AG09319 (cell line): ENCODE data around the gene UPK1A.
"Not testable (repeated sequence)": the region's sequence is repeated elsewhere in the genome, so short reads cannot be mapped to it uniquely, and the experiment has no call there.

Experiments
- DNase-seq: peaks from one replicate; pipeline ENCODE4 v3.0.0-alpha.2; 2010; ENCODE audit warnings: low read depth; ENCODE audit errors: extremely low read depth
- TF ChIP-seq, protein P1 (sequence below): IDR thresholded peaks from 2 replicates; pipeline ENCODE4 v1.5.1; 2011; ENCODE audit warnings: low read depth, mild to moderate bottlenecking, inconsistent platforms, low read length, moderate library complexity

UPK1A gene

DNA sequence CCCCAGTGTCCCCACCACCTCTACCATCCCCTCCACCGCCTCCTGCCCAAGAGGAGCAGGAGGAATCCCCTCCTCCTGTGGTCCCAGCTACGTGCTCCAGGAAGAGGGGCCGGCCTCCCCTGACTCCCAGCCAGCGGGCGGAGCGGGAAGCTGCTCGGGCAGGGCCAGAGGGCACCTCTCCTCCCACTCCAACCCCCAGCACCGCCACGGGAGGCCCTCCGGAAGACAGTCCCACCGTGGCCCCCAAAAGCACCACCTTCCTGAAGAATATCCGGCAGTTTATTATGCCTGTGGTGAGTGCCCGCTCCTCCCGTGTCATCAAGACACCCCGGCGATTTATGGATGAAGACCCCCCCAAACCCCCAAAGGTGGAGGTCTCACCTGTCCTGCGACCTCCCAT lies 54.3 kb downstream of the UPK1A start:
- TF ChIP-seq, protein P1, sequence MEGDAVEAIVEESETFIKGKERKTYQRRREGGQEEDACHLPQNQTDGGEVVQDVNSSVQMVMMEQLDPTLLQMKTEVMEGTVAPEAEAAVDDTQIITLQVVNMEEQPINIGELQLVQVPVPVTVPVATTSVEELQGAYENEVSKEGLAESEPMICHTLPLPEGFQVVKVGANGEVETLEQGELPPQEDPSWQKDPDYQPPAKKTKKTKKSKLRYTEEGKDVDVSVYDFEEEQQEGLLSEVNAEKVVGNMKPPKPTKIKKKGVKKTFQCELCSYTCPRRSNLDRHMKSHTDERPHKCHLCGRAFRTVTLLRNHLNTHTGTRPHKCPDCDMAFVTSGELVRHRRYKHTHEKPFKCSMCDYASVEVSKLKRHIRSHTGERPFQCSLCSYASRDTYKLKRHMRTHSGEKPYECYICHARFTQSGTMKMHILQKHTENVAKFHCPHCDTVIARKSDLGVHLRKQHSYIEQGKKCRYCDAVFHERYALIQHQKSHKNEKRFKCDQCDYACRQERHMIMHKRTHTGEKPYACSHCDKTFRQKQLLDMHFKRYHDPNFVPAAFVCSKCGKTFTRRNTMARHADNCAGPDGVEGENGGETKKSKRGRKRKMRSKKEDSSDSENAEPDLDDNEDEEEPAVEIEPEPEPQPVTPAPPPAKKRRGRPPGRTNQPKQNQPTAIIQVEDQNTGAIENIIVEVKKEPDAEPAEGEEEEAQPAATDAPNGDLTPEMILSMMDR, result no peak
- no peak for DNase-seq

DNA sequence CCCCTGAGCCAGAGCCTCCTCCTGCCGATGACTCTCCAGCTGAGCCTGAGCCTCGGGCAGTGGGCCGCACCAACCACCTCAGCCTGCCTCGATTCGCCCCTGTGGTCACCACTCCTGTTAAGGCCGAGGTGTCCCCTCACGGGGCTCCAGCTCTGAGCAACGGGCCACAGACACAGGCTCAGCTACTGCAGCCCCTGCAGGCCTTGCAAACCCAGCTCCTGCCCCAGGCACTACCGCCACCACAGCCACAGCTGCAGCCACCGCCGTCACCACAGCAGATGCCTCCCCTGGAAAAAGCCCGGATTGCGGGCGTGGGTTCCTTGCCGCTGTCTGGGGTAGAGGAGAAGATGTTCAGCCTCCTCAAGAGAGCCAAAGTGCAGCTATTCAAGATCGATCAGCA lies 55.1 kb downstream of the UPK1A start:
- TF ChIP-seq, protein P1, result no peak
- no peak for DNase-seq

DNA sequence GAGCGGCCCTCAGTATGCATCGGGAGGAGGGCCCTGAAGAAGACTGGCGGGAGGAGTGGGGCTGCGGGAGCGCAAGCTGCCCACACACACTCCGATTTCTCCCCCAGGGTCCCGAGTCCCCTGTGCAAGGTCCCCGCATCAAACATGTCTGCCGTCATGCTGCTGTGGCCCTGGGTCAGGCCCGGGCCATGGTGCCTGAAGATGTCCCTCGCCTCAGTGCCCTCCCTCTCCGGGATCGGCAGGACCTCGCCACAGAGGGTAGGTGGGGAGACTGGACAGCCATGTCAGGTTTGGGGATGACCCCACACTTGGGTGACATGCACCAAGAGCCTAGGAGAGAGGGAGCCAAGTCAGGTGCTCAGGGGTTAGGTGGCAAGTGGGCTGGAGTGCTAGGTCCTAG lies 56.1 kb downstream of the UPK1A start:
- DNase-seq, result no peak
- TF ChIP-seq, protein P1, result no peak

DNA sequence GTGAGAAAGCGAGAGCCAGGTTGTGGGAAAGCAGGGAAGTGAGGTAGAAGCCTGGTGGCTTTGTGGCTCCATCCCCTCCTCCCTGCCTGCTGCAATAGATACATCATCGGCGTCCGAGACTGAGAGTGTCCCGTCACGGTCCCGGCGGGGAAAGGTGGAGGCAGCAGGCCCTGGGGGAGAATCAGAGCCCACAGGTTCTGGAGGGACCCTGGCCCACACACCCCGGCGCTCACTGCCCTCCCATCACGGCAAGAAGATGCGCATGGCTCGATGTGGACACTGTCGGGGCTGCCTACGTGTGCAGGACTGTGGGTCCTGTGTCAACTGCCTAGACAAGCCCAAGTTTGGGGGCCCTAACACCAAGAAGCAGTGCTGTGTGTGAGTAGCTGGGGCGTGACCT lies 56.6 kb downstream of the UPK1A start:
- TF ChIP-seq, protein P1, result no peak

DNA sequence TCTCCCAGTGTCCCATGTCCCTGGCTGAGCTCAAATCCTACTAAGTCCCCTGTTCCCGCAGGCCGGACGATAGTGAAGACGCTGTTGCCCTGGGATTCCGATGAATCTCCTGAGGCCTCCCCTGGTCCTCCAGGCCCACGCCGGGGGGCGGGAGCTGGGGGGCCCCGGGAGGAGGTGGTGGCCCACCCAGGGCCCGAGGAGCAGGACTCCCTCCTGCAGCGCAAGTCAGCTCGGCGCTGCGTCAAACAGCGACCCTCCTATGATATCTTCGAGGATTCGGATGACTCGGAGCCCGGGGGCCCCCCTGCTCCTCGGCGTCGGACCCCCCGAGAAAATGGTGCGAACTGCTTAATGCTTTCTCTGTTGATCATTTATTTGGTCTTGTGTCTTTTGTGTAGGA lies 57.4 kb downstream of the UPK1A start:
- TF ChIP-seq, protein P1, result no peak
- DNase-seq, result no peak

More for the DNA sequence above, 56.6 kb downstream of the UPK1A start:
- DNase-seq, result no peak

DNA sequence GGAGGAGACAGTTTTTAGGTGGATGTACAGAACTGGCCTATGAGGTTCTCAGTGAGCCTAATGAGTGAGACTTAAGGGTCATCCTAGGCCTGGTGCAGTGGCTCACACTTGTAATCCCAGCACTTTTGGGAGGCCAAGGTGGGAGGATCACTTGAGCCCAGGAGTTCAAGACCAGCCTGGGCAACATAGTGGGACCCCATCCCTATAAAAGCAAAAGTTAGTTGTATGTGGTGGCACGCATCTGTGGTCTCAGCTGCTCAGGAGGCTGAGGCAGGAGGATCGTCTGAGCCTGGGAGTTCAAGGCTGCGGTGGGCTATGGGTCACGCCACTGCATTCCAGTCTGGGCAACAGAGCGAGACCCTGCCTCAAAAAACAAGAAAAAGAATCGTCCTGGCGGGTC lies 57.8 kb downstream of the UPK1A start:
- DNase-seq, result not testable (repeated sequence)

DNA sequence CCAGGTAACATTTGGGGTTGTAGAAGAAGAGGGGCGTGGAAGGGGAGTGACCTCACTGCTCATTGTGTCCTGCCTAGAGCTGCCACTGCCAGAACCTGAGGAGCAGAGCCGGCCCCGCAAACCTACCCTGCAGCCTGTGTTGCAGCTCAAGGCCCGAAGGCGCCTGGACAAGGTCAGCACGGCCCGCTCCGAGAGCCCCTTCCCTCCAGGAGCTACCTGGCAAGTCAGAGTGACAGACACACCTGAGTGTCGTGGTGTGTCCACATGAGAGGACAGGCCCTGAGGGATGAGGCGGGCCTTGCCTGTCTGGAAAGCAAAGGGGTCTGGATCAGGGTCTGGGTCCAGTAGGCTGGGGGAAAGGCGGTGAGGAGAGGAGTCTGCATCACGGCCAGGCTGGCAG lies 58.2 kb downstream of the UPK1A start:
- TF ChIP-seq, protein P1, result no peak
- DNase-seq, result no peak

DNA sequence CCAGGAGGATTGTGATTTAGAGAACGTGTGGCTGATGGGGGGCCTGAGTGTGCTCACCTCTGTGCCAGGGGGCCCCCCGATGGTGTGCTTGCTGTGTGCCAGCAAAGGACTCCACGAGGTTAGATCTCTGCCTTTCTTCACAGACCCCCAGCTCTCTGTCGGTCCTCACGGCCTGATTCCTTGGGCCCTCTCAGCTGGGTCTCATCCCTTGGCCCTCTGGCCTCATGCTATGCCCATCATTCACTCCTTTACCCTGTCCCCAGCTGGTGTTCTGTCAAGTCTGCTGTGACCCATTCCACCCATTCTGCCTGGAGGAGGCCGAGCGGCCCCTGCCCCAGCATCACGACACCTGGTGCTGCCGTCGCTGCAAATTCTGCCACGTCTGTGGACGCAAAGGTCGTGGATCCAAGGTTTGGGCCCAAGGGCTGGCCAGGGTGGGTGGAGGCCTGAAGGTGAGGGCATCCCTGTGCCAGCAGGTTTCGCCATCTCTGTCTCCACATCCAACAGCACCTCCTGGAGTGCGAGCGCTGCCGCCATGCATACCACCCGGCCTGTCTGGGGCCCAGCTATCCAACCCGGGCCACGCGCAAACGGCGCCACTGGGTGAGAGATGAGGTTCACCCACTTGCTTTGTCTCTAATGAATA lies 59.0 kb downstream of the UPK1A start:
- DNase-seq, result no peak
- TF ChIP-seq, protein P1, result no peak
